HepG2 (cell line): ENCODE results near the gene TSPAN15. TPM values are rescaled to one million over a fixed set of nuclear protein-coding genes. Genes with fewer than 3 reads are reported as not detected.

Experiments
- ATAC-seq: fragments of 200-7000 bp; cut with Tn5 transposase; 3 replicates; pipeline ENCODE4 v1.9.1; 2020; ENCODE audit warnings: mild to moderate bottlenecking, moderate library complexity
- BruUV-seq: library from RNA; stranded (reverse); fragments of 400-500 nt; replicated peaks from 2 replicates; lab custom pipeline; 2021; lab: Mats Ljungman, UMichigan
- CTCF ChIA-PET: fragments of 300-600 bp; formaldehyde crosslinking; extraction: SDS; loops from one replicate; lab custom pipeline; 2021; ENCODE audit warnings: low total read pairs, inconsistent platforms, low intra/inter-chr PET ratio; lab: Yijun Ruan, JAX
- POLR2A ChIA-PET: fragments of 350-600 bp; sonication (Branson Sonifier 250); formaldehyde crosslinking; loops from one replicate; lab custom pipeline; 2020; ENCODE audit warnings: antibody characterized with exemption, inconsistent platforms; lab: Yijun Ruan, JAX
- DNase-seq: peaks from one replicate; pipeline ENCODE4 v3.0.0-alpha.2; 2015; ENCODE audit warnings: low spot score
- FAIRE-seq: peaks from 3 replicates; lab custom pipeline; 2011; peaks lifted over from hg19 to GRCh38; lab: Jason Lieb, UNC
- H2AFZ ChIP-seq: one replicate; pipeline ENCODE4 v1.6.1; 2011; ENCODE audit warnings: low read length, inconsistent platforms
- H3K27ac ChIP-seq: fragments of 300-600 bp; 3 replicates; pipeline ENCODE4 v1.8.0; 2011; ENCODE audit warnings: mixed run types, mild to moderate bottlenecking, mixed read lengths, low read length, inconsistent platforms; ENCODE audit not compliant: insufficient read depth; ENCODE audit errors: extremely low read length
- H3K27me3 ChIP-seq, 2 experiments: fragments of 200-600 bp in 1 of 2; 2 replicates in 1 of 2; 3 replicates in 1 of 2; pipeline versions ENCODE4 v1.6.0 to v1.8.0; 2011; ENCODE audit warnings: low read length in 2 of 2, mild to moderate bottlenecking in 2 of 2, moderate library complexity in 2 of 2, inconsistent platforms in 1 of 2; ENCODE audit not compliant: insufficient read depth in 2 of 2, control insufficient read depth in 1 of 2
- H3K36me3 ChIP-seq, 2 experiments: fragments of 200-600 bp in 1 of 2; replicated peaks in 1 of 2; 2 replicates in 1 of 2; 3 replicates in 1 of 2; pipeline versions ENCODE4 v1.5.1 to v1.8.0; 2011; ENCODE audit warnings: low read length in 2 of 2, inconsistent platforms in 1 of 2; ENCODE audit not compliant: insufficient read depth in 2 of 2, control insufficient read depth in 1 of 2
- H3K4me1 ChIP-seq: 2 replicates; pipeline ENCODE4 v1.5.1; 2012; ENCODE audit warnings: low read length, inconsistent platforms; ENCODE audit not compliant: insufficient read depth
- H3K4me2 ChIP-seq: 2 replicates; pipeline ENCODE4 v1.6.0; 2011; ENCODE audit warnings: low read depth, low read length, inconsistent platforms
- H3K4me3 ChIP-seq, 3 experiments: fragments of 200-600 bp in 1 of 3; sonication (generic), shearing (Covaris generic) in 1 of 3; replicated peaks in 1 of 3; 2 replicates each; pipeline ENCODE4 v1.5.1; 2011 to 2016; ENCODE audit warnings: low read length in 3 of 3, inconsistent platforms in 2 of 3, low read depth in 2 of 3, mild to moderate bottlenecking in 2 of 3, control low read depth in 1 of 3, mixed read lengths in 1 of 3; ENCODE audit not compliant: insufficient read depth in 1 of 3
- H3K79me2 ChIP-seq: one replicate; pipeline ENCODE4 v1.6.1; 2011; ENCODE audit warnings: low read length, inconsistent platforms; ENCODE audit not compliant: insufficient read depth
- H3K9ac ChIP-seq: 2 replicates; pipeline ENCODE4 v1.6.0; 2011; ENCODE audit warnings: mild to moderate bottlenecking, low read depth, low read length, inconsistent platforms; ENCODE audit not compliant: insufficient read depth
- H3K9me3 ChIP-seq: 2 replicates; pipeline ENCODE4 v1.5.1; 2012; ENCODE audit warnings: mild to moderate bottlenecking, low read length
- H4K20me1 ChIP-seq: 2 replicates; pipeline ENCODE4 v1.6.0; 2011; ENCODE audit warnings: inconsistent platforms, mild to moderate bottlenecking, low read length, moderate library complexity; ENCODE audit not compliant: insufficient read depth
- NFYB ChIP-seq: sonication (generic); formaldehyde crosslinking; IDR thresholded peaks from 2 replicates; pipeline ENCODE4 v1.4.0; 2020; ENCODE audit warnings: missing genetic modification reagents
- PRDM4 ChIP-seq: sonication (generic); formaldehyde crosslinking; IDR thresholded peaks from 2 replicates; pipeline ENCODE4 v1.9.0; 2021; ENCODE audit warnings: missing genetic modification reagents, borderline replicate concordance
- SALL2 ChIP-seq: sonication (generic); formaldehyde crosslinking; IDR thresholded peaks from 2 replicates; pipeline ENCODE4 v1.8.1; 2023; ENCODE audit warnings: mild to moderate bottlenecking, missing genetic modification reagents, inconsistent platforms
- ZNF335 ChIP-seq: sonication (generic); formaldehyde crosslinking; IDR thresholded peaks from 2 replicates; pipeline ENCODE4 v1.4.0; 2020; ENCODE audit warnings: missing genetic modification reagents
- WGBS: methylation state at CpG from one replicate; pipeline ENCODE4 v1.1.6; 2017; ENCODE audit warnings: low lambda C conversion rate; 5-methylcytosine and 5-hydroxymethylcytosine counted together
- in situ Hi-C: cut with HindIII; loops from 2 replicates; pipeline ENCODE4 v1.10.0; 2017; ENCODE audit warnings: low pct_unique_long_range_greater_than_20kb; ENCODE audit not compliant: extremely low pct_ligation_motif_present
- intact Hi-C: fragments of 100-400 bp; cut with micrococcal nuclease; formaldehyde crosslinking; loops from one replicate; pipeline ENCODE4 v1.10.0; 2022; ENCODE audit not compliant: unreplicated experiment
- polyA plus RNA-seq, 8 experiments: library from polyadenylated mRNA; depleted of rRNA in 3 of 8; stranded (reverse) in 7 of 8; unstranded in 1 of 8; fragments of >200 nt; fragmentation: Illumina TruSeq in 4 of 8; extraction: Trizol in 4 of 8; gene quantifications; 2 replicates each; pipeline versions ENCODE4 v1.2.1 to v1.2.3, GENCODE V29; 2011 to 2016; ENCODE audit warnings: low read depth in 4 of 8, missing spikeins in 1 of 8, mixed read lengths in 1 of 8; ENCODE audit not compliant: insufficient read depth in 1 of 8
- total RNA-seq, 5 experiments: library from RNA; depleted of rRNA; stranded (reverse); fragments of >200 nt; fragmentation: Illumina TruSeq; extraction: Trizol; gene quantifications; 2 replicates each; pipeline ENCODE4 v1.2.3, GENCODE V29; 2016; ENCODE audit warnings: low read depth in 1 of 5

TSPAN15 gene
- total and polyA plus RNA-seq, 2 of the 13 experiments (the other 11 are each of a cell fraction or from before 2014, with no cell fraction given): 0.27 to 3.2 TPM

GRCh38 chr10:69422676-69423075, 28.6 kb upstream of the TSPAN15 start (continued):
- TF ChIP-seq PRDM4 (CRISPR knock-in tag) (no peak), NFYB (CRISPR knock-in tag) (no peak)

- Histone ChIP-seq H3K4me1 (peaks cover 53% of the 10 kb centered on the region), H3K4me3 (no peak overlapping the region), H3K4me2 (no peak overlapping the region), H3K9me3 (no peaks in the 10 kb centered on the region), H3K27me3 (peaks cover 3 to 18% of the 10 kb centered on the region in 2 experiments; a peak in 3 of 5 replicates), H3K36me3 (no peaks in the 10 kb centered on the region), H4K20me1 (no peaks in the 10 kb centered on the region), H3K9ac (no peak overlapping the region), H3K79me2 (no peaks in the 10 kb centered on the region), H2AFZ (no peak overlapping the region), H3K27ac (no peak overlapping the region)
- no peak for TF ChIP-seq SALL2 (CRISPR knock-in tag)
- 0 out of 2 replicates have a peak, but pooled peaks have one; percentile 7 for TF ChIP-seq ZNF335 (CRISPR knock-in tag)
- ChIA-PET CTCF (no interaction called here), POLR2A (no interaction called here)
- in situ Hi-C loops: no loop called here
- FAIRE-seq (no peak), ATAC-seq (no peak), DNase-seq (no peak)
- 72% methylated on average over 2 of the region's 2 CpGs for WGBS
- no TSS peak for BruUV-seq
- intact Hi-C loops: no loop called here
Observed at GRCh38 chr10:69425041-69425440, 26.2 kb upstream of the TSPAN15 start.
